CD4-positive, alpha-beta T cell (primary cell): ENCODE measurements around the gene THRB. TPM values are rescaled to one million over a fixed set of nuclear protein-coding genes. Genes with fewer than 3 reads are reported as not detected.

ENCODE experiments used
- ATAC-seq: fragments of 200-7000 bp; cut with Tn5 transposase; one replicate; pipeline ENCODE4 v1.10.0; 2022; ENCODE audit warnings: mild to moderate bottlenecking; ENCODE audit not compliant: poor library complexity
- CTCF ChIA-PET: fragments of 350-600 bp; sonication (Branson Sonifier 250); formaldehyde crosslinking; loops from one replicate; lab custom pipeline; 2021; ENCODE audit warnings: antibody characterized with exemption, inconsistent platforms; lab: Charles Lee
- POLR2A ChIA-PET: fragments of 350-600 bp; sonication (Branson Sonifier 250); formaldehyde crosslinking; loops from one replicate; lab custom pipeline; 2021; ENCODE audit warnings: antibody characterized with exemption, inconsistent platforms; lab: Charles Lee
- DNase-seq, 14 experiments: peaks; one replicate each; pipeline ENCODE4 v3.0.0-alpha.2; 2013 to 2020; ENCODE audit warnings: mixed read lengths in 2 of 14
- H3K27ac ChIP-seq, 2 donors: one replicate each; pipeline versions ENCODE4 v1.5.1 to v1.7.0; 2013; ENCODE audit warnings: low read length in 2 of 2, low read depth in 1 of 2, mild to moderate bottlenecking in 1 of 2
- H3K27me3 ChIP-seq, 2 experiments: 1 replicate in 1 of 2; 2 replicates in 1 of 2; pipeline versions ENCODE4 v1.6.1 to v1.7.0; 2013; ENCODE audit warnings: low read length in 2 of 2, control low read depth in 1 of 2, mild to moderate bottlenecking in 1 of 2, moderate library complexity in 1 of 2; ENCODE audit not compliant: insufficient read depth in 2 of 2, control insufficient read depth in 1 of 2
- H3K36me3 ChIP-seq: one replicate; pipeline ENCODE4 v1.6.1; 2013; ENCODE audit warnings: low read length, control low read depth; ENCODE audit not compliant: insufficient read depth
- H3K4me1 ChIP-seq: one replicate; pipeline ENCODE4 v1.6.1; 2013; ENCODE audit warnings: low read length, control low read depth; ENCODE audit not compliant: insufficient read depth
- H3K4me3 ChIP-seq: one replicate; pipeline ENCODE4 v1.5.1; 2013; ENCODE audit warnings: mild to moderate bottlenecking, low read length, moderate library complexity
- H3K9me3 ChIP-seq, 2 experiments: 1 replicate in 1 of 2; 2 replicates in 1 of 2; pipeline versions ENCODE4 v1.6.1 to v1.7.0; 2013; ENCODE audit warnings: low read length in 2 of 2, mild to moderate bottlenecking in 2 of 2, control low read depth in 1 of 2, moderate library complexity in 1 of 2; ENCODE audit not compliant: control insufficient read depth in 1 of 2, insufficient read depth in 1 of 2
- H3K27ac Mint-ChIP-seq: one replicate; pipeline ENCODE4 v1.8.0; 2020; ENCODE audit warnings: mixed read lengths
- H3K27me3 Mint-ChIP-seq: one replicate; pipeline ENCODE4 v1.8.0; 2021; ENCODE audit warnings: mixed read lengths
- H3K36me3 Mint-ChIP-seq: one replicate; pipeline ENCODE4 v1.8.0; 2021; ENCODE audit warnings: low read depth, mixed read lengths
- H3K4me1 Mint-ChIP-seq: one replicate; pipeline ENCODE4 v1.8.0; 2021; ENCODE audit warnings: low read depth, mixed read lengths
- H3K4me3 Mint-ChIP-seq: one replicate; pipeline ENCODE4 v1.8.0; 2020; ENCODE audit warnings: mild to moderate bottlenecking, mixed read lengths
- H3K9me3 Mint-ChIP-seq: one replicate; pipeline ENCODE4 v1.8.0; 2020; ENCODE audit warnings: mixed read lengths
- intact Hi-C, 2 experiments: fragments of 100-400 bp; cut with DNase I in 1 of 2; cut with micrococcal nuclease in 1 of 2; formaldehyde crosslinking; loops; one replicate each; pipeline versions ENCODE4 v1.15.1 to v1.9.0; 2023 to 2025; cut with DNase I, micrococcal nuclease
- total RNA-seq, 174 experiments: library from RNA in 2 of 174; stranded (reverse) in 2 of 174; gene quantifications; one replicate each; pipeline ENCODE4 v1.2.3 and lab custom pipeline; 2021 to 2026
- TF ChIP-seq, protein P1 (sequence below): fragments of 200-600 bp; IDR thresholded peaks from one replicate; pipeline ENCODE4 v1.8.0; 2022; ENCODE audit warnings: antibody characterized with exemption, mild to moderate bottlenecking

The THRB gene
- total RNA-seq, 2 experiments from 2014 or later, result not detected

DNA sequence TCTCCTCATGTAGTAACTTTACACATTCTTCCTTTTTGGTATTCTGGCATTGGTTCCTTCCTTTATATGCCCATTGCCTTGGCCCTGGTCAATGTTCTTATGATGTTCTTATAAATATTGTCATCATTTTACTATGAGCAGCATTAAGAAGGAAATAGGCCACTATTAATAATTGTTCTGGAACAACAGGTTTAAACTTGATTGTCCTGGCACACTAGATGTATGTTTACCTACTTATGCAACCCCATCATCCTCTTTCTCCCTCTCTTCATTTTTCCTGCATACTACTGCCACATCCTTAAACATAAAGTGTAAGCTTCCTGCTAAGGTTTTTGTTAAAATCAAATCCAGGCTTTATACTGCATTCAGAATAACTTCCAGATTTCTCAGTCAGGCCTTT lies 114.7 kb downstream of the THRB start:
- Mint-ChIP-seq H3K27ac (no peak overlapping the region), H3K9me3 (no peaks in the 10 kb centered on the region), H3K4me1 (no peaks in the 10 kb centered on the region), H3K27me3 (peaks cover 11% of the 10 kb centered on the region), H3K36me3 (no peaks in the 10 kb centered on the region), H3K4me3 (no peak overlapping the region)
- CTCF ChIA-PET, result no interaction called here
- ATAC-seq (no peak), DNase-seq (no peak)
- Histone ChIP-seq H3K9me3 (peaks cover 0 to 3% of the 10 kb centered on the region in 2 experiments), H3K4me3 (no peak overlapping the region), H3K27ac (no peak overlapping the region), H3K4me1 (no peaks in the 10 kb centered on the region), H3K36me3 (no peaks in the 10 kb centered on the region), H3K27me3 (no peaks in the 10 kb centered on the region)
- POLR2A ChIA-PET, result no interaction called here
- TF ChIP-seq, protein P1, sequence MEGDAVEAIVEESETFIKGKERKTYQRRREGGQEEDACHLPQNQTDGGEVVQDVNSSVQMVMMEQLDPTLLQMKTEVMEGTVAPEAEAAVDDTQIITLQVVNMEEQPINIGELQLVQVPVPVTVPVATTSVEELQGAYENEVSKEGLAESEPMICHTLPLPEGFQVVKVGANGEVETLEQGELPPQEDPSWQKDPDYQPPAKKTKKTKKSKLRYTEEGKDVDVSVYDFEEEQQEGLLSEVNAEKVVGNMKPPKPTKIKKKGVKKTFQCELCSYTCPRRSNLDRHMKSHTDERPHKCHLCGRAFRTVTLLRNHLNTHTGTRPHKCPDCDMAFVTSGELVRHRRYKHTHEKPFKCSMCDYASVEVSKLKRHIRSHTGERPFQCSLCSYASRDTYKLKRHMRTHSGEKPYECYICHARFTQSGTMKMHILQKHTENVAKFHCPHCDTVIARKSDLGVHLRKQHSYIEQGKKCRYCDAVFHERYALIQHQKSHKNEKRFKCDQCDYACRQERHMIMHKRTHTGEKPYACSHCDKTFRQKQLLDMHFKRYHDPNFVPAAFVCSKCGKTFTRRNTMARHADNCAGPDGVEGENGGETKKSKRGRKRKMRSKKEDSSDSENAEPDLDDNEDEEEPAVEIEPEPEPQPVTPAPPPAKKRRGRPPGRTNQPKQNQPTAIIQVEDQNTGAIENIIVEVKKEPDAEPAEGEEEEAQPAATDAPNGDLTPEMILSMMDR, result no peak
- intact Hi-C loops, result no loop called here

GRCh38 chr3:24378313-24378712 lies 116.3 kb downstream of the THRB start:
- TF ChIP-seq, protein P1, result no peak
- no peaks in the 10 kb centered on the region for H3K9me3 Mint-ChIP-seq
- peaks cover 0 to 3% of the 10 kb centered on the region in 2 experiments for H3K9me3 ChIP-seq
- no peaks in the 10 kb centered on the region for H3K27me3 ChIP-seq
- CTCF ChIA-PET, result no interaction called here
- no peaks in the 10 kb centered on the region for H3K36me3 ChIP-seq
- DNase-seq (no peak), ATAC-seq (no peak)
- no peaks in the 10 kb centered on the region for H3K4me1 Mint-ChIP-seq
- intact Hi-C loops, result no loop called here
- no peak overlapping the region for H3K27ac Mint-ChIP-seq
- H3K4me3 Mint-ChIP-seq, result no peak overlapping the region
- H3K27ac ChIP-seq, result no peak overlapping the region
- H3K4me3 ChIP-seq, result no peak overlapping the region
- POLR2A ChIA-PET, result no interaction called here
- H3K4me1 ChIP-seq, result no peaks in the 10 kb centered on the region
- H3K36me3 Mint-ChIP-seq, result no peaks in the 10 kb centered on the region
- peaks cover 11% of the 10 kb centered on the region for H3K27me3 Mint-ChIP-seq

- Mint-ChIP-seq H3K4me1 (no peaks in the 10 kb centered on the region), H3K27ac (no peak overlapping the region), H3K27me3 (peaks cover 11% of the 10 kb centered on the region), H3K36me3 (no peaks in the 10 kb centered on the region), H3K4me3 (no peak overlapping the region), H3K9me3 (no peaks in the 10 kb centered on the region)
- Histone ChIP-seq H3K9me3 (peaks cover 0 to 3% of the 10 kb centered on the region in 2 experiments), H3K36me3 (no peaks in the 10 kb centered on the region), H3K4me3 (no peak overlapping the region), H3K27ac (no peak overlapping the region), H3K4me1 (no peaks in the 10 kb centered on the region), H3K27me3 (no peaks in the 10 kb centered on the region)
- ChIA-PET POLR2A (no interaction called here), CTCF (no interaction called here)
- TF ChIP-seq, protein P1, result no peak
- no peak for DNase-seq
- intact Hi-C loops, result no loop called here
- ATAC-seq, result no peak
These were observed 117.2 kb downstream of the THRB start for GRCh38 chr3:24377218-24377993.
